ENCODE results near the gene ABCB9.
"Not testable (repeated sequence)": the region's sequence is repeated elsewhere in the genome, so short reads cannot be mapped to it uniquely, and the experiment has no call there.

ABCB9 gene

DNA sequence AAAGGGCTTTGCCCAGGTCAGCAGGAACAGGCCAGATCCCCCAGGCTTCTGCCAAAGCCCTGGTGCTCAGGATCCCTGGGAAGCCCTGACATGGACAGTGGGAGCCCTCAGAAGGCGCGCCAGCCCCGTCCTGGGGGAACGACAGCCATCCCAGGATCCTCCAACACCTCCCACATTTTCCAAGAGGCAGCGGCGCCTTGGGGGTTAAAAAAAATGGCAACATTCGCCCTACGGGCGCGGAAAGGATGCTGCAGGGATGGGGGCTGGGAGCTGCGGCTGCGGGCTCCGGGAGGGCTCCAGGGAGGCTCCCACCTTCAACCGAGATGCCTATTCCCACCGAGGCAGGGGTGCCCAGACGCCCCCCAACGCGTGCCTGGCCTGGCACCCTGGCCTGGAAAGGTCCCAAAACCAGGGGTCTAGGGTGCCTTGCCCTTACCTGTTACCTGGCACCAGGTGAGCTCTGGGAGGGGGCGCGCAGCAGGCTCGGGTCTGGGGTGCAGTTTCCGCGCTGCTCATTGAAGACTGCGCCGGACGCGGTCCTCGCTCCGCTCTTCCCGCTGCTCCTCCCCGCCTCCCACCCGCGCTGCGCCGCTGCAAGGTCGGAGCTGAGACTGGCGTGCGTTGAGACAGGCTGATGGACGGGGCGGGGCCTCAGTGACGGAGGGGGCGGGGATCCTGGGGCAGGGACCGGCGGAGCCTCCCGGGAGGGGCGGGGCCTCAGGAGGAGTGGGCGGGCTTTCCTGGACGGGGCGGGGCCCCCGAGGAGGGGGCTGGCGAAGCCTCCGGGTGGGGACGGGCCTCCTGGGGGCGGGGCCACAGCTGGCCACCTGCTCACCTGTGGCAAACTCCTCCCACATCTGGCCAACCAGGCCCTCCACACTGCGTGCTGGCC lies at the start of gene ABCB9:
Gene ABCB9 (minus strand): TSS at position 613 of the 892 bp plus-strand sequence. CDS start 6,228 bp downstream, outside the sequence.
- DNase-seq (ENCODE audit: low read depth): peak; percentile 52

DNA sequence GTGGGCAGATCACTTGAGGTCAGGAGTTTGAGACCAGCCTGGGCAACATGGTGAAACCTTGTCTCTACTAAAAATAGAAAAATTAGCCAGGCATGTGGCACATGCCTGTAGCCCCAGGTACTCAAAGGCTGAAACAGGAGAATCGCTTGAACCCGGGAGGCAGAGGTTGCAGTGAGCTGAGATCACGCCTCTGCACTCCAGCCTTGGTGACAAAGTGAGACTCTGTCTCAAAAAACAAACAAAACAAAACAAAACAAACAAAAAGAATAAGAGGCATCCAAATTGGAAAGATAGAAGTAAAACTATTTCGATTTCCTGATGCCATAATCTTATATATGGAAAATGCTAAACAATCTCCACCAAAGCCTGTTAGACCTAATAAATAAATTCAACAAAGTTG lies 48.2 kb upstream of the ABCB9 start:
- DNase-seq (ENCODE audit: low read depth): not testable (repeated sequence)

DNA sequence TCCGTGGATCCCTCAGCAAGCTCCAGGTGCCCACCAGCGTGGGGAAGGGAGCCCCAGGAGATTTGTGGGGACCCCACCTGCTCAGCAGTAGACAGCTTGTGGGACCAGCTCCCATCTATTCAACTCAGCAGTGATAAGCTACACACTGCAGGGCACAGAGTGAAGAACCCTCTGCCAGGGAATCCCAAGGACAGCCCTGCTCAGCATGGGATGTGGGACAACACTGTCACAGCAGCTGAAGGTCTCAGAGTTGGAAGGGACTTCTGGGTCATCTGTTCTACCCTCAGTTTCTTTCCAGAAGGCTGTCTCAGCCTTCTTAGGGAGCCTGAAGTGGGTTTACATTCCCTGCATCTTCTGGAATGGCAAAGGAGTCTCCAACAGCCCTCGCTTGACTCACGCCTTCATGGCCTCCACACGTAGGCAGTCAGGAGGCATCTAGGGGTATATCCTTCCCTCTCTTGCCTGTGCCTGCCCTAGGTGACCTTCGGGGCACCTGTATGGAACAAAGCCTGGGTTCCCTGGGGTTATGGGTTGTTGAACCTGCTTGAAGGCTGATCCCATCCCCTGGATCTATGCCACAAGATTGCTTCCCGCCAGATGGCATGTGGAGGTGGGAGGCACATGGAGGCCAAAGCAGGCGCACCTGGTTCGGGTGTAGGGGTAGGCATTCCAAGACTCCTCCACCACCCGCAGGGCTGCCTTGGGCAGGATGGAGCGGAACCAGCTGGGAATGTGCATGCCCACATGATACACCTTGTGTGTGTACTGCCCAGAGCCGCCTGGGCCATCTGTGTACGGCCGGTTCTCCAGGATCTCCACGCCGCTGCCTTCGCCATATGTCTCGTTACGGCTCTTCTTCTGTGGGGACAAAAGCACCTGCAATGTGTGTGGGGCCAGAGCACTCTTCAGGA lies 47.2 kb upstream of the ABCB9 start:
- DNase-seq (ENCODE audit: low read depth): no peak

DNA sequence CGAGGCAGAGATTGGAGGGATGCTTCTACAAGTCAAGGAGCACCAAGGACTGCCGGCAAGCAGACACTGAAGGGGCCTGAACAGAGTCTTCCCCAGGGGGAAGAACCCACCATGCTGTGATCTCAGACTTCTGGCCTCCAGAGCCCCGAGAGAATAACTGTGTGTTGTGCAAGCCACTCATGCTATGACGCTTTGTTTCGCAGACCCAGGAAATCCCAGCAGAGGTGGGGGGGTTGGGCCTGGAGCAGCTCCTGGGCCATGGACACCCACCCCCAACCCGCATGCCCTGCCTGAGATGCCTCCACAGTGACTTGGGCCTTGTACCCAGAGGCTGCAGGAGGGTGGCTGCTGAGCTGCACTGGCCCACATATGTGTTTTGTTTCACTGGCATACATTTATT lies 45.4 kb upstream of the ABCB9 start:
- no peak for DNase-seq (ENCODE audit: low read depth)

DNA sequence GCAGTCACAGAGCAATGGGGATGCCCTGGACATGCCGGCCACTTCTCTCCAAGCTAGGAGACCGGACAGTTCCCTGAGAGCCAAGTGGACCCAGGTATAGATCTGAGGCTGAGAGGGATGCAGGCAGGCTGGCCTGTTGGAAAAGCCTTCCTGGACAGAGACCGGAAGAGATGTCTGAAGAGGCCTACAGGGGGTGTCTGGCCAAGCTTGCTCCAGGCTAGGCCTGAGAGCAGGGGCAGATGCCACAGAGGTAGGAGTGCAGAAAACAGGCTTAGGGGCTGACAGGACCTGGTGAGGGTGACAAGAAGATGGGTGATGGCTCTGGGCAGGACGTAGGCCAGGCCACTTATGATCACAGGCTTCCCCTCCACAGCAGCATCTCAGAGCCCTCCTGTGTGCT lies 44.4 kb upstream of the ABCB9 start:
- DNase-seq (ENCODE audit: low read depth): no peak

DNA sequence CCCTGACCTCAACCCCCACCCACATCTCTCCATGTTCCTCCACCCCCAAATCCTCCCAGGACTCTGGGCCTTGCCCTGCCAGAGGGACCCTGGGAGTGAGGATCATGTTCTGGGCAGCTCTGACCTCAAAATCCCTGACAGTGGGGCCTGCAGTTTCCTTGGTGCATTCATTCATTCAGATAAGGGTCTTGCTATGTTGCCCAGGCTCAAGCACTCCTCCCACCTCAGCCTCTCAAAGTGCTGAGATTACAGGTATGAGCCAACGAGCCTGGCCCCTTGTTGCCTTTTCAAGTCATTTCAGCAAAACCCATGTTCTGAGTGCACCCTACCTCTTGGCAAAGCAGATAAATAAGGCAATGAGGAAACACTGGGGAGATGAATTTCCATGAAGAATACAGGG lies 43.8 kb upstream of the ABCB9 start:
- no peak for DNase-seq (ENCODE audit: low read depth)

DNA sequence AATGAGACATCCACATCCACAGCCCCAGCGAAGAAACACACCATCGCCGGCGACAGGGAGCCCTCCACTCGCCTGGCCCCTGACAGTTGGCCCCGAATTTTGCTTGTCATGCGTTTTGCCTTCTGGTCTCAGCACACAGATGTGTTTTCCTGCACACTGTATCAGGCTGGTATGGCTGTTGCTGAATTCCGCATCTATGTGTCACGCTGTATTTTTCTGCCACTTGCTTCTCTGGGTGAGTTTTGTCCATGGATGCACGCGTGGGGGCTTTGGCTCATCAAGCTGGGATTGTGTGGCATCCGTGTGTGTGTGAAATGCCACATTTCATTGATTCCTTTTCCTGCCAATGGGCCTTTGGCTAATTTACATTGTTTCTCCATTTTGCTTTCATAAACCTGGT lies 40.7 kb upstream of the ABCB9 start:
- DNase-seq (ENCODE audit: low read depth): no peak

DNA sequence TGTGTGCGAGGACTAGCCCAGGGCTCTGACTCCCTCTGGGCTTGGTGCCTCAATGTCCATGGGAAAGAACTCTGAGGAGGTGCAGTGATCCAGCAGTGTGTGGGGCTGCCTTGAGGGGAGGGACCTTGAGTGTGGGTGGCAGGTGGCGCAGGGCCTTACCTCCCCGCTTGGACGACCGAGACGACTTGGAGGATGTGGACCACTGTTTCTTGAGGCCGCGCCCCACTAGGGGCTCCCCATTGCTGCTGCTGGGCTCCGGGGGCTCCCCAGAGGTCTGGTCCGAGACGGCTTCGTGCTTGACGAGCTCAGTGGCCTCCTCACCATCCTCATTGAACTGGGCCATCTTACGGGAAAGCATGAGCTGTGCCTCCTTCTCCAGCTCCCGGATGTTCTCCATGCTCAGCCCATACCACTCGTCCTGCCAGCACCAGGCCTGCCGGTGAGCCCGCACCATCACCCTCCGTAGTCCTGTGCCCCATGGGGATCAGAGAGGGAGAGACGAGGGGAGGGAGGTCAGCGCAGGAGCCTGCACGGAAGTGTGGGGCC lies 38.9 kb upstream of the ABCB9 start:
- DNase-seq (ENCODE audit: low read depth): no peak

DNA sequence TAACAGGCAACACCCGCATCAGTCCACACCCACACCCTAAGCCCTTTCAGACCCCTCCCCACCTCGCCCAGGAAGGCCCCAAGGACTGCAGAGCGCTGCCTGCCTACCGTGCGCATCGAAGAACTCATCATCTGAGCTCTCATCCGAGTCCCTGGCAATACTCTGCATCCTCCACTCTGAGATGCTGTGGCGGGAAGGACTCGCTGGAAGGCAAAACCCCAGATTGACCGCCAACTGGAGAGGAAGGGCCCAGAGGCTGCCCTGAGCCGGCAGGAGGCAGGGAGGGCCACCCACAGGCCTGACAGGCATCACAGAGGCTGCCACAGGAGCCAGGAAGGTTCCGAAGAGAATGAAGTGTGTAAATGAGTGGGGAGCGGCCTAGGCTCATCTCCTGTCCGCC lies 38.0 kb upstream of the ABCB9 start:
- no peak for DNase-seq (ENCODE audit: low read depth)

DNA sequence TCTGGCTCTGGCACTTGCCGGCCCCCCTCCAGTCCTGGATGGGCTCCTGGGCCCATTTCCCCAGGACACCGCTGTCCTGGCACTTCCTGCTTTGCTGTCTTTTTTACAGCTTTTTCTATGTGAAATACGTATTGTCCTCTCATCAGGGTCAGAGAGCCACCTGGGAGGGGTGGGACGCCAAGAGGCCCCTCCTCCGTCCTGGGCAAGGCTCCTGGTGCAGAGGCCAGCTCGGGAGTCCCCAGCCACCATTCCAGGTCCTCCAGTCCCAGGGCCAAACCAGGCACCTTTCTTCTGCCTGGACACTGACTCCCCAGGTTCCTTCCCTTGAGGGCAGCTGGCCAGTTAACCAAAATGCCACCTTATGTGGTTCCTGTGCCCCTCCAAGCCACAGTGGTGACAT lies 37.0 kb upstream of the ABCB9 start:
- DNase-seq (ENCODE audit: low read depth): no peak

DNA sequence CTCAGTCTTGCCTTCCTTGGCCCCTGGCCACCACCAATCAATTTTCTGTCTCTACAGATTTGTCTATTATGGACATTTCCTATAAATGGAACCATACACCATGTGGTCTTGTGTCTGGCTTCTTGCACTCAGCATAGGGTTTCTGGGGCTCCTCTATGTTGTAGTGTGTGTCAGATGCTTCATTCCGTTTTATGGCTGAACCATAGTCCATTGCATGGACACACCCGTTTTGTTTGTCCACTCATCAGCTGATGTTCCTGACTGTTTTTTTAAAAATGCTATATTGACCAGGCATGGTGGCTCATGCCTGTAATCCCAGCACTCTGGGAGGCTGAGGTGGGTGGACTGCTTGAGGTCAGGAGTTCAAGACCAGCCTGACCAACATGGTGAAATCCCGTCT lies 35.2 kb upstream of the ABCB9 start:
- DNase-seq (ENCODE audit: low read depth): no peak

DNA sequence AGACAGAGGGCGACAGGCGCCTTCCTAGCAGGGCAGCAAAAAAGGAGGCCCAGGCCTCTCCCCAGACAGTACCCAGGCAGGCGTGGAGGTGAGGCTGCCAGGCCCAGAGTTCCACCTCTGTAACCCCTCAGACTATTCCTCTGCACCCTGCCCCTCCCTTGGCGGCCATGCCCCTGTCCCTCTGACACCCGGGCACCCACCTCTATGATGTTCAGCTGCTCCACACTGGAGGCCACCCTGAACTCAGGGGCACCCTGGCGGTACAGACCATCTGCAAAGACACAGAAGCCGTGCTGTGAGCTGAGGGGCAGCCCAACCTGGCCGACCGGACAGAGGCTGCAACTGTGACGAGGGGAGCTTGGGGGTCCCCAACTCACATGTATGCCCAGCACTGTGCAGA lies 34.3 kb upstream of the ABCB9 start:
- no peak for DNase-seq (ENCODE audit: low read depth)

DNA sequence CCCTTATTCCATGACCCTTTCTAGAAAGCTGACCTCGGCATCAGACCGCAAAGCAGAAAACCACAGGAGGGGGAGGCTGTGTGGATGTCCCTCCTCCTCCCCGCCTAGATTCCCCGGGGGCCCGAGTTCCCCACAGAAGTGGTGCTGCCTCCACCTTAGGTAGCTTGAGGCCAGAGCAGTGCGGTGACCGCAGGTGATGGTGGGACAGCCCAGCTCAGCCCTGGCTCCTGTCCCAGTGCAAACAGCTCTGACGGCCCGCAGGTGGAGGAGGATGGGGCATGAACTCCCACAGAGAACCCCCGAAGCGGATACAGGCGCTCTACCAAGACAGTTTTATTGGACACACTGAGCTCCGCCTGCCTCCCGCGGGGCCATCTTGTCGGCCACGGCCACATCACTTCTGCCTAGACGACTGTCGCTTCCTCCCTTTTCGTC lies 33.7 kb upstream of the ABCB9 start:
- no peak for DNase-seq (ENCODE audit: low read depth)

DNA sequence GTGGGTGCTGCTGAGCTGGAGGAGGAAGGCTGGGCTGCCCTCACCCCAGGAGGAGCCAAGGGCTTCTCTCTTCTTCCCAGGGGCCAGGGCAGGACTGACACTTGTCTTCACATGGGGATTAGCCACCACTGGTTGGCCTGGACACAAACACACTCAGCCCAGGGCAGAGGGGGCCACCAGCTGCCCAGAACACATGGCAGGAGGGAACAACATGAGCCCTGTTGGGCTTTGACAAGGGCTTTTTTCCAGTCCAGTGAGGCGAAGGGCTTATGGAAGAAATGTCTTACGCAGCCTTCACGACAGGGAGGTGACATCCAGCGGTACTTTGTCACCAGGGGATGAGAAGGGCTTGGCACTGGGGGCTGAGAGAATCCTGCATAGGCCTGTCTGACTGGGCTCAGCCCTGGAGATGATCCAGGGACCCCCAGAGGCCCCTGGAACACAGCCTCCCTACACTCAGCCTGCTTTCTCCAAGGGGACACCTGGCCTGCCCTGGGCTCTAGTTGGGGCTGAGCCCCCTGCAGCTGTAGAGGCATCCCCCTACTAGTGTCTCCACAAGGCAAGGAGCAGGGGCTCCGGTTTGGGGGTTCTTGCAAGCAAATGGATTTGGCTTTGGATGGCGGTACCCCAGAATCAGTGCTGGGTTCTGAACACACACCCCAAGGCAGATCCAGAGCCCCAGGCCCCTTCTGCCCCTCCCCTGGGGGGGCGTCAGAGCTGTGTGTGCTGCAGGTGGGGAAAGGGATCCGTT lies 33.1 kb upstream of the ABCB9 start:
- no peak for DNase-seq (ENCODE audit: low read depth)

DNA sequence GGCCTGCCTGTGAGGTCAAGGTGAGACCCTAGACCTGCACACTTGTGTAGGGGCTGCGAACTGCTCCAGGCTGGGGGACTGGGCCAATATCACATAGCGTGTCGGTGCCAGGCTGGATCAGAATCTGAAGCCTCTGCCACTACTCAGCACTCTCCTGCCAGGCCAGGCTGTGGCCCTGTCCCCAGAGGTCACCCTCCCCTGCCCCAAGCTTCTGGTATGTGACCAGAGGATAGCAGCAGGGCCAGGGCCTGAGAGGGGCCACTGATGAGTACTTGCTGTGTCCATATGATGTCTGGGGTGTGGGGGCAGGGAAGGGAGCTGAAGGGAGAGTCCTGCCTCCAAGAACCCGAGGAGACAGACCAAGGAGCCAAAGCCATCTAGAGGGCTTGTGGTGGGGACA lies 32.1 kb upstream of the ABCB9 start:
- DNase-seq (ENCODE audit: low read depth): no peak

DNA sequence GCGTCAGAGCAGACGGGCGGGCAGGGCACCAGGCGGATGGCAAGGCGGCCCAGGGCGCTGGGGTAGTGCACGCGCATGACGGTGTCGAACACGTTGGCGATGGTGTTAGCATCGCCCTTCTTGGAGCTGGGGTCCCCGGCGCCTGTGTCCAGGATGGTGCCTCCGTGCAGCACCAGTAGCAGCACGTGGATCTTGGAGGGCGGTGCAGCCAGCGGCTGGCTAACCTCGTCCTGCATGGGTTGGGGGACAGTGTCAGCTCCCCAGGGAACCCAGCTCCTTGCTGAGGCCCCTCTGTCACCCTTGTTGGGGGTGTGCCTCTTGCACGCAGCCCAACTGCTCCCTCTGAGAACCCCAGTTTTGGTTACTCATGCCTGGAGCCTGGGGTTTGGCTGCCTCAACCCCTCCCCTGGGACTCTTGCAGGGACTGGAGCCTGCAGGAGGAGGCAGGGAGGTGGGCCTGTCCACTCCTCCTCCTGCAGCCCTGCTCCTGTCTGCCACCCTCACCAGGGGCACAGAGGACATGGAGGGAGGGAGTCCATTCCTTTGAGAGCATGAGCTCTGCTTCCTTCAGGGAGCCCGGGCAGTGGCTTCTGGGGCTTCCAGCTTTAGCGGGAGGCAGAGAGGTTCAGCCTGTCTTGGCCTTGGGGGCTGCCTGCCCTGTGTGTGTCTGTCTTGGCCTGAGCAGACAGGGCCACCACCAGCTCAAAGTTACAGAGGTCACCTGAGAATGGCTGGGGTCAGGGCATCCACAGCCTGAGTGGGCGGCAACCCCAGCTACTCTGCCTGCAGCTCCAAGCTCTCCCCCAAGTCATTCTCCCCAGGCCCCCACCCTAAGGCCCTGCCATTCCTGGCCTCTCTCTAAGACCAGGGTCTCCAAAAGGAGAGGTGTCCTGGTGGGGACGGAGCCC lies 31.3 kb upstream of the ABCB9 start:
- DNase-seq (ENCODE audit: low read depth): no peak

DNA sequence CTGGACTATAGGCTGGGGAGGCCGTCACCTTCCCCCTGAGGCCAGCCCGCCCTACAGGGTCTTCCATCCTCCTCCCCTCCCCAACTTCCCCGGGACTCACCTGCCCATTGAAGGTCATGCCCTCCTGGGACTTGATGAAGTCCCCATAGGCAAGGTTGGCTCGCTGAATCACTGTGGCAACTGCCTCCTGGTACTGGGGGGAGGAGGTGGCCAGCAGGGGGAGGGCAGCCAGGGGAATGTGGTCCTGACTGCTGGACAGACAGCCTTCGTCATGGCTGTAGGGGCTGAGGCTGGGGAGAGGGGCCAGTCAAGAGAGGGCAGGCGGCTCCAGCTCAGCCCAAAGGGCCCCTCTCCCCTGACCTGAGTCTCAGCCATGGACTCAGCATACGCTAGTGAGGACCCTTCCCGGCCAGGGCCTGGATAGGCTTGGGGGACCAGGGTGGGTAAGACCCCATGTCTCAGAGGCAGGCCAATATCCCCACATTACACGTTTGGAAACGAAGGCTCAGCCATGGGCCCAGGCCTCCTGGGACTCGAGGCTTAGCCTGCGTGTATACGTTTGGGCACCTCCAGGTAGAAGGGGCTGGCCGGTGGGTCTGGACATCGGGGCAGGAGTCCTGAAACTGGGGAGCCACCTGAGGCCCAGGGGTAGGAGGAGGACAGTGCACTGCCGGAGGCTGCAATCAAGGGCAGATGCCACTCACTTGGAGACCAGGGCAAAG lies 30.5 kb upstream of the ABCB9 start:
- no peak for DNase-seq (ENCODE audit: low read depth)

DNA sequence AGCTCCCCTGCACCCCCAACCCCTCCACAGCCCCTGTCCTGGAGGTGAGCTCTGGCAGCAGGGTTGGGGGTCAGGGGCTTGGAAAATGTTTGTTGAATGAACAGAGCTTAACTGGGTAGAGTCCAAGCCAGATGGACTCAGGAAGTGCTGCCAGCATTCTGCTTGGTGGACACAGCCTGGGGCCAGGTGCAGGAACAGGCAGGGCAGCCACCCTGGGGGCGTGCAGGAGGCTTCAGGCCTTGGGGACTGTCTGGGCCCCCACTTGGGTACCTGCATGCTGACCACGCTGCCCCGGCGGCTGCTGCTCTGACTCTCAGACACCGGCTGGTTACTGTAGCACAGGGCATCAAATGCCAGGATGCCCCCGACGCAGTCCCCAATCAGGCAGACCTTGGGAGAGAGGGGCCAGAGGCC lies 29.9 kb upstream of the ABCB9 start:
- no peak for DNase-seq (ENCODE audit: low read depth)

DNA sequence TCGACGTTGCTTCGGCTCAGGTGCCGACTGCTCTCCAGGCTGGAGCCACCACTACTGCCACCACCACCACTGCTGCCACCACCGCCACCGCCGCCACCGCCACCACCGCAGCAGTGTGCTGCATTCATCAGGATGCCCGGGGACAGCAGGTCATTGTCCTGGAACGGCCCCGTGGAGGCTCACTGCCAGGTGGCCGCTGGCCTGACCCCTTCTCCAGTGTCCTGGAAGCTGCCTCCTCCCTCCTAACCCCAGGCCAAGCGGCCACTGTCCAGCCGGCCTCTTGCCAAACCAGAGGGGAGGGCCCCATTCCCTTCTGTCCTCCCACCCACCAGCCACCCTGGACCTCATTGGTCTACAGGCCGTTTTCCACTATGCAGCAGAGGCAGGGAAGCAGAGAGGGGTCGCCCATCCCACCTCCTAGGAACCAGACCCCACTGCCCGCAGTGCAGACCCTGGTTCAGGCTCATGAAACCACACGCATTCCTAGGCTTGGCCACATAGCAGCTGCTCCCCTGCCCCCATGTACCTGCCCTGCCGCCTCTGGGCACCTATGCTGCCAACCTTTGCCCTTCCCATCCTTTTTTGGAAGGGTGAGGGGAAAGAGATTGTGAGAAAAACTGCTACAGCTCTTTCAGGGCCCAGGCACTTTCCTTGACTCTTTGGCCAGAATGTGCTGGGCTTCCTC lies 29.4 kb upstream of the ABCB9 start:
- DNase-seq (ENCODE audit: low read depth): no peak

All from non-pigmented ciliary epithelial cell (primary cell).